ENCODE measurements around the gene DST.
A peak's percentile ranks its signal among the peaks of the same experiment; 100 is the strongest.

DST gene

DNA sequence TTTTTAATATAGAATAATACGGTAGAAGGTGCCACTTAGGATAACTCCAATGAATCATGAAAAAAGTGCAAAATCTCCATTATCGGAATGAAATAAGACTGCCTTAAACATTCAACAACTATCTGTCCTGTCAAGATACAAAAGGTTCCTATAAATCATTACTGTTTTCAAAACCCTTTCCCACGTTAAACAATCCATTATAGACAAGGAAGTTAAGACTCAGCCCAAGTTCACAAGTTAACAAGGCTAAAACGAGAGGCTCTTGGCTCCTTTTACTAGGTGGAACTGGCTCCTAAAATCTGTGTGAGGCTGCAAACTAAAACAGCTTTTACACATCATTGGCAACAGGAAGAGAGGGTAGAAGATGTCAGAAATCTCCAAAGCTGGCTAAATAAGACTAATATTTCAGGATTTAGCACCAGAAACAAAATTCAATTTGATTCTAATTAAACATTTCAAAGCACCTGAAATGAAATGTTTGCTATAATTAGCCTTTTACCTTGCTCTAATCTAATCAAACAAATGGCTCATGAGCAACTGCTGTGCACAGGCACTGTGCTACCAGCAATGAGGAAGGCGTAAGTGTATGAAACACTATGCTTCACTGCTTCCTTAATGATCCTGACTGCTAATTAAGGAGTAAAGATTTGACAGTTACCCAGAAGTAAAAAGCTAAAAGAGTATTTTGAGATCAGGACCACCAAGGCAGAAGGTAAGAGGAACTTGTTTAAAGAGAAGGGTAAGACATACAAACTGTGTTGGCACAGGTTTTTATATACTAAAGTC lies 109.7 kb downstream of the DST start:
- DNase-seq = no peak

- DNase-seq = no peak
Observed at GRCh38 chr6:56531839-56532595, 110.7 kb downstream of the DST start.

- no peak for DNase-seq
Observed at GRCh38 chr6:56529594-56530191, 113.0 kb downstream of the DST start.

GRCh38 chr6:56528412-56528841 lies 114.3 kb downstream of the DST start:
- no peak for DNase-seq

GRCh38 chr6:56527934-56528333 lies 114.8 kb downstream of the DST start:
- DNase-seq = no peak

DNA sequence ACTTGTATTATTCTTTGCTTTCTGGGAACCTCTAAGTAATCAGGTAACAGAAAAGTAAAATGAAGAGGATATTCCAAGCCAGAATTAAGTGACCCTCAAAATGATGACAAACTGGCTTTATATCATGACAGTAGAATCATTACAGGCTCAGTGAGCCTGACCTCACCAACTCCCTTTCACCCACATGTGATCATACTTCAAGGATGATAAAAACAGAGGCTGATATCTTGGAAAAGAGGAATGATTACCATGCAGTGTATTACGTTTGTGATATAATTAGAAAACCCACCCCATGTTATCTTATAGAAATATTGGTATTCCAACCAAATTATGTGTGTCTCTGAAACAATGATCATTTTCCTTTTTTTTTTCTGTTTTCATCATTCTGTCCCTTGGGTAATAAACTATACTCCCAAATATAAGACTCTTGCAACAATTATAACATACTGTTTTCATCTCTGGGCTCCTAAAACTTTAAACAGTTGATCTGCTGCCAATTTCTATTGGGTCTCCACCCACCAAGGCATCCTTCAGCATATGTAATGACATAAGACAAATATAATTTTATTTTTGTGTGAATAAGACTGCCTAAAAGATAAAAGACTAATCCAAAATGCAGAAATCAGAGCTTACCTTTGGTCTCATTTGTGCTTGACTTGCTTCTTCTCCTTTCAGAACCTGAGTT lies 115.7 kb downstream of the DST start:
- no peak for DNase-seq

DNA sequence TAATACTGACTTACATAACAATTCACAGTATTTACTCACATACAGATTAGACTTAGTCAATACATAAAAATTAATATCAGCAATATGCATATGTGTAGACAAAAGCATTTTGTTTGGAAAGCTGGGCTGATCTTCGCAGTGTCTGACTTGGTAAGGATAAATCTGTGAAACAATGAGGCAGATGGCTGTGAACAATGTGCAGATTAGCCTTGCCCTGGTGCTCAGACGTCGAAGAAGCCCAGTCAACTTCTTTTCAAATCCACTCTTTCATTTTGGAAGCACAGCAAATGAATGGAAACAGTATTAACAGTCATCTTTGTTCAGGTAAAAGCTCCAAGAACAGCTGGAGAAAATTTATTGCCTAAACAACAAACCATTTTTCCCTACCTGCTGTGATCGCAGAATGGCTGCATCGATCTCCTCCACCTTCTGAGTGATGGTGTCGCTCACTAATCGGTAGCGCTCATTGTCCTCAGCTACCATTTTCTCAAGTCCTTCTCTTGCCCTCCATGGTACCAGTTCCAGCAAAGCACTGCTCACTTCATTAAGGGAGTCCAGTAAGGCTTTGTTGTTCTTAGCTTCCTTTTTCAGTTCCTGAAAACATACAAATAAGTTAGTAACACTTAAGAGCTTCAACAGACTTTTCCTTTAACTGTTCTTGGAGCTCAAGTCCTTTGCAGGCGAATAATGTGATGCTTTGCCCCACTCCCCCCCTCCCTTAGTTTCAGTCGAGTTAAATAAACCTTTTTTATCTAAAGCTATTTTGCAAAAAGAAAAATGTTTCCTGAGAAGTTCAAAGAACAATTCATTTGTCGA lies 116.5 kb downstream of the DST start:
- DNase-seq = no peak

- no peak for DNase-seq
Observed at GRCh38 chr6:56524891-56525703, 117.6 kb downstream of the DST start.

- DNase-seq = no peak
Observed at GRCh38 chr6:56522495-56523270, 120.0 kb downstream of the DST start.

DNA sequence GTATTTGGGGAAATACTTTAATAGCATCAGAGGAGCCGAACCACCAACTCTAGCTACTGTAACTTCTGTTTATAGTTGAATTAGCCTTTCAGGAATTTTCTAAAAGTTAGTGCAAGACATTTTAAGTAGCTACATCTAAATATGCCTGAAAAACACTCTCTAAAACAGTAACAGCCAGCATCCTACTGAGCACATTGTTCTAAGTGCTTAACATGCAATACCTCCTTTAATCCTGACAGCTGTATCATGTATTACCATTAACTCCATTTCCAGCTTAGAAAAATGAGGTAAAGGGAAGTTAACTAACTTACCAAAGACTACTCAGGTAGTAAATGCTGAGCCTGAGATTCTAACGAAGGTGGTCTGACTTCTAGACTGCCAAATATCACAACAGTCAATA lies 120.7 kb downstream of the DST start:
- DNase-seq = no peak

GRCh38 chr6:56521454-56521853 lies 121.2 kb downstream of the DST start:
- DNase-seq = no peak

DNA sequence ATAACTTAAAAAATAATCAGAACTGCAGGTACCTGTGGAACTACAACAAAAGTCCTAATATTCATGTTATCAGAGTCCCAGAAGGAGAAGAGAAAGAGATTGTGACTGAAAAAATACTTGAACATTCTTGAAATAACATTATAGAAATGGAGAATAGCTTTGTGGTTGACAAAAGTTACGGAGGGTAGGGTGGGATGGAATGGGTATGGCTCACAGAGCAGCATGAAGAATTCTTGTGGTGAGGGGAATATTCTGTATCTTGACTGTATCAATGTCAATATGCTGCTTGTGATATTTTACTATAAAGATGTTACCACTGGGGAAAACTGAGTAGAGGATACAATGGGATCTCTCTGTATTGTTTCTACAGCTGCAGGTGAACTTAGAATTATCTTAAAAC lies 122.5 kb downstream of the DST start:
- no peak for DNase-seq

- no peak for DNase-seq
Observed at GRCh38 chr6:56518995-56519767, 123.5 kb downstream of the DST start.

DNA sequence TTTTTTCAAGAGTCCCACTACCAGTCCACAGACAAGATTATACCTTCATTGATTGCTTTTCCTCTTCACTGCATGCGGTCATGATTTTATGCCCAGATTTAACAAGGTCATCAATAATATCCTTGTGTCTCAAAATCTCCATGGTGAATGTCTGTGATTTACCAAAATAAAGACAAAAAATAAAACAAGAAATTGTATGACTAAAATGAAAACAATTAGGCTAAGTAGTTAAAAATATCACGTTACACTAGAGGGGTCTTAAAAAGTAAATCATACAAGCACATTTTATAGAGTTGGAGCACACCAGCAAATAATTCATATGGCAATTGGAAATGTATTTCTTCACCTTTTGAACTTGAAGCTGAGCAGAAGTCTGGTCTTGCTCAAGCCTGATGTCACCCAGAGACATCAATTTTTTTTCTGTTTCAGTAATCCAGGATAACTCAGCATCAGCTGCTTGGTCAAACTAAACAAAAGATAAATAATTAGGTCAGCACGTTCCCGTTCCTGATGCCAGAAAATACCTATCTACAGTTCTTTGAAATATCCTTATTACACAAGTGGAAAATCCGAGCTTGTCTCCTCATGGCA lies 125.4 kb downstream of the DST start:
- DNase-seq = no peak

DNA sequence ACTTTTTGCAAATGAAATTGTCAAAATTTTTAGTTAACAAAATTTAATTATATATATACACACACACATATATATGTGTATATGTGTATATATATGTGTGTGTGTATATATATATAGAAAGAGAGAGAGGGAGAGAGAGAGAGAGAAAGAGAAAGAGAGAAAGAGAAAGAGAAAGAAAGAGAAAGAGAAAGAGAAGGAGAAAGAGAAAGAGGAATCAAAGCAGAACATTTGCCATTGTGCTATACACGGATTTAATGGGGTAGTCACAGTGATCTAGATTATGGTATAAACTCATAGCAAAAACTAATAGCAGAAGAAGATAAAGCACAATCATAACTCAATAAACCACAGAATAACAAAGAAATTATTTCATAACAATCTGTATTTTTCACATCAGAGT lies 126.7 kb downstream of the DST start:
- DNase-seq = no peak

- DNase-seq = peak; percentile 18
Observed at GRCh38 chr6:56515081-56515905, 127.4 kb downstream of the DST start.

- DNase-seq = no peak
Observed at GRCh38 chr6:56514395-56514794, 128.3 kb downstream of the DST start.

DNA sequence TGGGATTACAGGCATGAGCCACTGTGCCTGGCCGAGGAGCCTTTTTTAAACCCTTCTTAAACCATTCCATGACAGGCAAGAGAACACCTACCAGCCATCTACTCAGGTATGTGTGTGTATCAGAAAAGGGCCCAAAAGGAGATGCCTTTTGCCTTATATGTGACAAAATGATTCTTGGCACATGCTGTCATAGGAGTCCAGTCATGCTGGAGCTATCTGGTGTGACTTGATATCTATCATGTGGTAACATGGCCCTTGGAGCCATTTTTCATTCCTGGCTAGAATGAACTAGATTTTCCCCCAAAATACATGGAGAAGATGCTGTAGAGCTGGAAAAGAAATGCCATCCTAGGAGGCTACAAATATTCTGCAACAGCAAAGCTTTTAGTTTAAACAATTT lies 129.1 kb downstream of the DST start:
- DNase-seq = no peak

- DNase-seq = no peak
Observed at GRCh38 chr6:56511591-56511990, 131.1 kb downstream of the DST start.
